Fibroblast of villous mesenchyme (primary cell): ENCODE data around the gene PDE5A. TPM values are rescaled to one million over a fixed set of nuclear protein-coding genes. Genes with fewer than 3 reads are reported as not detected.

Experiments
- DNase-seq: peaks from one replicate; pipeline ENCODE4 v3.0.0-alpha.2; 2010; ENCODE audit warnings: low read depth
- H3K4me3 ChIP-seq: 2 replicates; pipeline ENCODE4 v1.5.1; 2011; ENCODE audit warnings: low read depth, mild to moderate bottlenecking, low read length
- total RNA-seq: library from RNA; depleted of rRNA; stranded (reverse); fragments of >200 nt; gene quantifications from 2 replicates; pipeline ENCODE4 v1.2.3, GENCODE V29; 2012
- TF ChIP-seq, protein P1 (sequence below): IDR thresholded peaks from 2 replicates; pipeline ENCODE4 v1.5.1; 2012; ENCODE audit warnings: low read depth, mild to moderate bottlenecking, low read length; ENCODE audit not compliant: insufficient read depth

Gene PDE5A
- 109 and 162 TPM in 2 replicates for total RNA-seq

- peak; percentile 88 for DNase-seq
- TF ChIP-seq, protein P1, sequence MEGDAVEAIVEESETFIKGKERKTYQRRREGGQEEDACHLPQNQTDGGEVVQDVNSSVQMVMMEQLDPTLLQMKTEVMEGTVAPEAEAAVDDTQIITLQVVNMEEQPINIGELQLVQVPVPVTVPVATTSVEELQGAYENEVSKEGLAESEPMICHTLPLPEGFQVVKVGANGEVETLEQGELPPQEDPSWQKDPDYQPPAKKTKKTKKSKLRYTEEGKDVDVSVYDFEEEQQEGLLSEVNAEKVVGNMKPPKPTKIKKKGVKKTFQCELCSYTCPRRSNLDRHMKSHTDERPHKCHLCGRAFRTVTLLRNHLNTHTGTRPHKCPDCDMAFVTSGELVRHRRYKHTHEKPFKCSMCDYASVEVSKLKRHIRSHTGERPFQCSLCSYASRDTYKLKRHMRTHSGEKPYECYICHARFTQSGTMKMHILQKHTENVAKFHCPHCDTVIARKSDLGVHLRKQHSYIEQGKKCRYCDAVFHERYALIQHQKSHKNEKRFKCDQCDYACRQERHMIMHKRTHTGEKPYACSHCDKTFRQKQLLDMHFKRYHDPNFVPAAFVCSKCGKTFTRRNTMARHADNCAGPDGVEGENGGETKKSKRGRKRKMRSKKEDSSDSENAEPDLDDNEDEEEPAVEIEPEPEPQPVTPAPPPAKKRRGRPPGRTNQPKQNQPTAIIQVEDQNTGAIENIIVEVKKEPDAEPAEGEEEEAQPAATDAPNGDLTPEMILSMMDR = peak; percentile 73
- H3K4me3 ChIP-seq = peak within 1 kb of the TSS; percentile 89
These were observed at the start of gene PDE5A for GRCh38 chr4:119628281-119629141. PDE5A (minus strand) TSS chr4:119628804; CDS start chr4:119628671, 133 bp downstream.

DNA sequence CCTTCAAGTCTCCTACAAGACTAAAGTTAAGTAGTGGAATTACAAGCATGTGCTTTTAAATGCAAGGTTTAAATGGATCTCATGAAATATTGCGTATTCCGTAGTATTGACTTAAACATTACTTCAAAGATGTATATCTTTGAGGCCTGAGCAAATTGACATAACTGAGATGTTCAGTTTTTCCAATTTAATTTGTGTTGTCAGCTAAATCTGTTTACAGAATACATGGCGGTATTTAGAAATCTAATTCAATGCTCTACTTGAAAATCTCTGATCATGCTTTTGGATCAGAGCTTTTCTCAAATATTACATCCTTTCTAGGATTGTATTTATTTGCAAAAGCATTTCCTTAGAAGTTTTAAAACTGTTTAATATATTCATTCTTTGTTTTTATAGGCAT is 47.5 kb upstream of the PDE5A start:
- DNase-seq = no peak
- TF ChIP-seq, protein P1 = no peak
- no peak overlapping the region for H3K4me3 ChIP-seq

GRCh38 chr4:119675391-119675790 is 46.8 kb upstream of the PDE5A start:
- no peak overlapping the region for H3K4me3 ChIP-seq
- DNase-seq = no peak
- TF ChIP-seq, protein P1 = no peak

GRCh38 chr4:119672938-119673337 is 44.3 kb upstream of the PDE5A start:
- TF ChIP-seq, protein P1 = no peak
- H3K4me3 ChIP-seq = no peak overlapping the region
- no peak for DNase-seq

DNA sequence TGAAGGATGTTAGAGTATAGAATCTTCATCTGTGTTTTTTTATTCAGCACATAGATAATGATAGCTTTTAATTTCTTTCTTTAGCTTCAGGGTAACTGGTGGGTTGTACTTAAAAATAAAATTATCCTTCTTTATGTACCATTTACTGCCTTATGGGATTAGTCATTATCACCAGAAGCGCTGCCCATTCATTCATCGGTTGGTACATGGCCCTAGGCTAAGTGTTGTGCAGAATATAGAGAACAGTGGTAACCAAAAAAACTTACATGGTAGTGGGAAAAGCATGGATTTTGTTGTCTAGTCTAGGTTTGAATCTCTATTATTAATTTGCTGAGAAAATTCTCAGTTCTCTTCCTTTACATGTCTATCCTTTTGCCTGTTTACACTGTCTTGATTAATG is 43.5 kb upstream of the PDE5A start:
- H3K4me3 ChIP-seq = no peak overlapping the region
- TF ChIP-seq, protein P1 = no peak
- DNase-seq = no peak

DNA sequence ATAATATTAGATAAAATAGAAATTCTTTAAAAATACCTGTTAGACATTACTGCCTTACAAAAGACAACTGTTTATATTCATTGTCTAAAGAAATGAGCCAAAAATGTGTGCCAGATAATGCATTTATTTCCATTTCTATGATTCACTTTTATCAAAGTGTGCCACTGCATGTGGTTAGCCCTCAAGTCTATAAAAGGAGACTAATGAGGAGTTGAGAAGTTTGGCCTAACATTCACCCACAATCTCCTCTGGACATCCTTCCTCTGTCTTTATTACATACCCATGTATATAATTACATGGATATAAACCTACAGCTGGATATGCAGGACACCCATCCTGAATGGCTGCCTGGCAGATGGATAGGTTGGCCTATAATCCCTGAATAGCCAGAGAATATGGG is 42.6 kb upstream of the PDE5A start:
- DNase-seq = no peak
- TF ChIP-seq, protein P1 = no peak
- no peak overlapping the region for H3K4me3 ChIP-seq
